Measurements from ENCODE around the gene CYP2W1. TPM values are rescaled to one million over a fixed set of nuclear protein-coding genes. Genes with fewer than 3 reads are reported as not detected.

CYP2W1 gene
- total RNA-seq, 2 donors from 2014 or later, result not detected

GRCh38 chr7:945147-945555 is 37.8 kb upstream of the CYP2W1 start:
- no peaks in the 10 kb centered on the region for H3K9me3 ChIP-seq (ENCODE audit: control insufficient read depth, low read length, poor library complexity, severe bottlenecking)
- peak overlapping the region; percentile 27 for H3K27ac Mint-ChIP-seq
- H3K36me3 Mint-ChIP-seq (ENCODE audit: low read depth), result no peaks in the 10 kb centered on the region
- DNase-seq (peak in 1 of 3 donors; percentile 5), ATAC-seq (no peak)
- no peaks in the 10 kb centered on the region for H3K27me3 Mint-ChIP-seq
- H3K4me1 Mint-ChIP-seq, result peaks cover 2% of the 10 kb centered on the region
- H3K4me3 Mint-ChIP-seq, result no peak overlapping the region

GRCh38 chr7:945556-946255 is 37.3 kb upstream of the CYP2W1 start:
- DNase-seq, result peak in 1 of 3 donors; percentile 10
- ATAC-seq, result no peak
- H3K9me3 ChIP-seq (ENCODE audit: control insufficient read depth, low read length, poor library complexity, severe bottlenecking), result no peaks in the 10 kb centered on the region
- Mint-ChIP-seq H3K4me1 (peaks cover 2% of the 10 kb centered on the region), H3K4me3 (no peak overlapping the region), H3K36me3 (ENCODE audit: low read depth) (no peaks in the 10 kb centered on the region), H3K27me3 (no peaks in the 10 kb centered on the region), H3K27ac (no peak overlapping the region)

- peaks cover 2% of the 10 kb centered on the region for H3K4me1 Mint-ChIP-seq
- ATAC-seq (no peak), DNase-seq (no peak)
- H3K27ac Mint-ChIP-seq, result no peak overlapping the region
- no peak overlapping the region for H3K4me3 Mint-ChIP-seq
- H3K9me3 ChIP-seq (ENCODE audit: control insufficient read depth, low read length, poor library complexity, severe bottlenecking), result no peaks in the 10 kb centered on the region
- no peaks in the 10 kb centered on the region for H3K27me3 Mint-ChIP-seq
- no peaks in the 10 kb centered on the region for H3K36me3 Mint-ChIP-seq (ENCODE audit: low read depth)
These were observed 36.6 kb upstream of the CYP2W1 start for GRCh38 chr7:946256-946996.

- Mint-ChIP-seq H3K27ac (no peak overlapping the region), H3K4me1 (peaks cover 2% of the 10 kb centered on the region), H3K4me3 (no peak overlapping the region), H3K36me3 (ENCODE audit: low read depth) (no peaks in the 10 kb centered on the region), H3K27me3 (no peaks in the 10 kb centered on the region)
- ATAC-seq, result no peak
- DNase-seq, result no peak
- H3K9me3 ChIP-seq (ENCODE audit: control insufficient read depth, low read length, poor library complexity, severe bottlenecking), result no peaks in the 10 kb centered on the region
These were observed 35.4 kb upstream of the CYP2W1 start for GRCh38 chr7:947391-948210.

GRCh38 chr7:949021-949934 is 33.7 kb upstream of the CYP2W1 start:
- no peak overlapping the region for H3K4me3 Mint-ChIP-seq
- no peak for ATAC-seq
- peaks cover 2% of the 10 kb centered on the region for H3K4me1 Mint-ChIP-seq
- no peaks in the 10 kb centered on the region for H3K9me3 ChIP-seq (ENCODE audit: control insufficient read depth, low read length, poor library complexity, severe bottlenecking)
- H3K27me3 Mint-ChIP-seq, result no peaks in the 10 kb centered on the region
- peak overlapping the region; percentile 24 for H3K27ac Mint-ChIP-seq
- H3K36me3 Mint-ChIP-seq (ENCODE audit: low read depth), result no peaks in the 10 kb centered on the region
- no peak for DNase-seq

GRCh38 chr7:951881-952547 is 31.0 kb upstream of the CYP2W1 start:
- Mint-ChIP-seq H3K36me3 (ENCODE audit: low read depth) (no peaks in the 10 kb centered on the region), H3K27ac (no peak overlapping the region), H3K4me1 (peaks cover 2% of the 10 kb centered on the region), H3K27me3 (peaks cover 4% of the 10 kb centered on the region), H3K4me3 (no peak overlapping the region)
- no peaks in the 10 kb centered on the region for H3K9me3 ChIP-seq (ENCODE audit: control insufficient read depth, low read length, poor library complexity, severe bottlenecking)
- DNase-seq (no peak), ATAC-seq (no peak)

- ATAC-seq (no peak), DNase-seq (peak in 1 of 3 donors; percentile 6)
- Mint-ChIP-seq H3K4me3 (peak overlapping the region; percentile 41), H3K36me3 (ENCODE audit: low read depth) (no peaks in the 10 kb centered on the region), H3K4me1 (peaks cover 2% of the 10 kb centered on the region), H3K27me3 (peaks cover 4% of the 10 kb centered on the region), H3K27ac (no peak overlapping the region)
- no peaks in the 10 kb centered on the region for H3K9me3 ChIP-seq (ENCODE audit: control insufficient read depth, low read length, poor library complexity, severe bottlenecking)
These were observed 30.2 kb upstream of the CYP2W1 start for GRCh38 chr7:952548-953441.

- H3K4me3 Mint-ChIP-seq, result peak overlapping the region; percentile 7
- no peaks in the 10 kb centered on the region for H3K9me3 ChIP-seq (ENCODE audit: control insufficient read depth, low read length, poor library complexity, severe bottlenecking)
- no peak overlapping the region for H3K27ac Mint-ChIP-seq
- H3K36me3 Mint-ChIP-seq (ENCODE audit: low read depth), result no peaks in the 10 kb centered on the region
- peak in 1 of 3 donors; percentile 10 for DNase-seq
- peaks cover 2% of the 10 kb centered on the region for H3K4me1 Mint-ChIP-seq
- peak; percentile 36 for ATAC-seq
- H3K27me3 Mint-ChIP-seq, result peaks cover 4% of the 10 kb centered on the region
These were observed 29.2 kb upstream of the CYP2W1 start for GRCh38 chr7:953547-954327.

GRCh38 chr7:954330-955238 is 28.4 kb upstream of the CYP2W1 start, which contains the start of gene ADAP1:
ADAP1 (minus strand) TSS chr7:954680; CDS start chr7:954477, 203 bp downstream.
- Mint-ChIP-seq H3K4me1 (peaks cover 2% of the 10 kb centered on the region), H3K4me3 (peak within 1 kb of the TSS; percentile 84), H3K27ac (no peak within 1 kb of the TSS), H3K36me3 (ENCODE audit: low read depth) (no peaks in the 10 kb centered on the region), H3K27me3 (peaks cover 4% of the 10 kb centered on the region)
- no peaks in the 10 kb centered on the region for H3K9me3 ChIP-seq (ENCODE audit: control insufficient read depth, low read length, poor library complexity, severe bottlenecking)
- peak; percentile 86 for ATAC-seq
- DNase-seq, result peak in 2 of 3 donors; percentile 27 to 32

GRCh38 chr7:956031-956430 is 26.9 kb upstream of the CYP2W1 start:
- H3K4me3 Mint-ChIP-seq, result no peak overlapping the region
- ATAC-seq, result no peak
- H3K9me3 ChIP-seq (ENCODE audit: control insufficient read depth, low read length, poor library complexity, severe bottlenecking), result no peaks in the 10 kb centered on the region
- H3K36me3 Mint-ChIP-seq (ENCODE audit: low read depth), result no peaks in the 10 kb centered on the region
- H3K4me1 Mint-ChIP-seq, result peaks cover 3% of the 10 kb centered on the region
- DNase-seq, result no peak
- peaks cover 13% of the 10 kb centered on the region for H3K27me3 Mint-ChIP-seq
- H3K27ac Mint-ChIP-seq, result no peak overlapping the region

Measured in T-helper 17 cell (primary cell).